ENCODE measurements around the gene GGACT.

- TF ChIP-seq CTCF (IDR thresholded peaks at IDR 0.05; ENCODE audit: low read length) (no peak), EZH2 (IDR thresholded peaks at IDR 0.05; ENCODE audit: borderline replicate concordance, low read length) (no peak)
These were observed 22.0 kb downstream of the GGACT start for GRCh38 chr13:100566543-100566942.
